LNCAP (cell line): ENCODE measurements around the gene ZNF740.

Source experiments
- CTCF ChIP-seq: fragments of 450-650 bp; IDR thresholded peaks from 2 replicates; pipeline ENCODE4 v1.5.1; 2017; ENCODE audit warnings: mild to moderate bottlenecking

ZNF740 gene

GRCh38 chr12:53224061-53224896 lies 43.8 kb downstream of the ZNF740 start:
- no peak for TF ChIP-seq CTCF

GRCh38 chr12:53224897-53225634 lies 44.5 kb downstream of the ZNF740 start:
- no peak for TF ChIP-seq CTCF

- TF ChIP-seq CTCF, result no peak
Measured at GRCh38 chr12:53225635-53226424, 45.3 kb downstream of the ZNF740 start.

GRCh38 chr12:53226815-53227214 lies 46.3 kb downstream of the ZNF740 start:
- no peak for TF ChIP-seq CTCF

GRCh38 chr12:53227341-53227740 lies 46.8 kb downstream of the ZNF740 start:
- TF ChIP-seq CTCF, result no peak

- TF ChIP-seq CTCF, result no peak
Measured at GRCh38 chr12:53227836-53228235, 47.3 kb downstream of the ZNF740 start.

- no peak for TF ChIP-seq CTCF
Measured at GRCh38 chr12:53229454-53229853, 48.9 kb downstream of the ZNF740 start.
